ENCODE data around the gene SIPA1L3.
A peak's percentile ranks its signal among the peaks of the same experiment; 100 is the strongest.

Gene SIPA1L3

DNA sequence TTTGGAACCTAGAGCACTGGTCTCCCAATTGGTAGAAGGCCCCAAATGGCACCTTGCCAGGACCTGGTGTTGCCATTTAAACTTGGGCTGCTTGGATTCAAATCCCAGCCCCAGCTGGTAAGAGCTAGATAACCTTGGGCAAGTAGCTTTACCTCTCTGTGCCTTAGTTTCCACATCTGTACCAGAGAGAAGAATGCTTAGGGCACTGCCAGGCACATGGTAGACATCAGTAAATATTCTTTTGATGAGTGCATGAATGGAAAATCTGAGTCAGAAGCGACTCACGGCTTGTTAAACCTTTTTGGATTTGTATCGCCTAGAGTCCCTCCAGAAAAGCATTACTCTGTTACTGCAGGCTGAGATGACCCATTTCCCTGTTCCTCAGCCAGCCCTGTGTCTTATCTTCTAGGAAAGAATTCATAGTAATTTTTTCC, 90.9 kb downstream of the SIPA1L3 start:
- no peak for DNase-seq
- peak; percentile 76 for ATAC-seq

DNA sequence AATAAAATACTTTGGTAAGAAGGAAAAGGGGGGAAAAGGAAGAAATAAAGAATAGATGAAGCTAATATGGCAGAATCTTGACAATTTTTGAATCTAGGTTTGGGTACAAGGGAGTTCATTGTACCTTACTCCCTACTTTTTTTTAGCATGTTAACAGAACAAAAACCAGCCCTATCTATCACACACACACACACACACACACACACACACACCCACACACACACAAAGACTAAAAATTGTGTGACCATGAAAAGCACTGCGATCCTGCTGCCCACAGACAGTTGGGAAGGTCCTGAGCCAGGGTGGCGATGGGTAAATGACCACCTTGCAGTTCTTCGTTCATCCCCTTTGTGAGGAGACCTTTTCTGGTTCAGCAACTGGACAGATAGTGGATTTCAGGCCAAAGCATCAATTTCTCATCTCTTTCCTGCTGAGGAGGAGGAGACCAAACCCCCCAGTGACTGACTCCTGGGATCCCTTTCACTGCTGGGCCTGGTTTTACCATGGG, 91.8 kb downstream of the SIPA1L3 start:
- ATAC-seq, result no peak

DNA sequence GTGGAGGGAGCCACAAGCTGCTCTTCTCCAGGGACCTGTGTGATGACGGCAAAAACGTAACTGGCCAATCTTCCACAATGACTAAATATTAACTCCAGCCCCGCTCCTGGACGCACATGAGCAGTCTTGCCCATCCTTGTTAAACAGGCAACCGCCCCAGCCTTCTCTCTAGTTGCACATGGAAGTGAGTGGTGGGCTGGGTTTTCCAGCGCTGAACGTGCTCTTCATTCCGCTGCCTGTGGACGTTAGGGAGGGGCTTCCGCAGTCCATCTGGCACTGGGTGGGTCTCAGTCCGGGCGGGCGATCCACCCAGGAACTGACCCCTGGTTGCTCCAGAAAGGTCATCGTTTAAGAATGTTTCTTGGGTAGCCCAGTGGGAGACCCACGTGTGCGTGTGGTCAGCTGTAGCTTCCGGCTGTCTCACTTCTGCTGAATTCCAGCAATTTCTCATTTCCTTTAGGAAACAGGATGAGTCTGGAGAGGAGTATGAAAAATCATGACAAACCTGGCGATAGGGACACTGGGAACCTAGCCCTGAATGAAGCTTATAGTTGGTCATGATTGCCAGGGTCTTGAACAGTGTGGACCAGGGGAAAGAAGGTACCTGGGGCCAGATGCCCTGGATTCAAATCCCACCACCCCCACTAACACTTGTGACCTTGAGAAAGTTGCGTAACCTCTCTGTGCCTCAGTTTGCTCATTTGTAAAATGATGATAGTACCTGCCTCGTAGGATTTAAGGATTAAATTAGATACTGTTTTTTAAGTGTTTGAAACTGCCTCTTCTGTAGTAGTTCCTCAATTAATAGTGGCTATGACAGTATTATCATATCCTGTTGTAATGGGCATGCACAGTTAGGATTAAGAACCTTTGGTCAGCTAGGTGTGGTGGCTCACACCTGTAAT, 92.6 kb downstream of the SIPA1L3 start:
- DNase-seq (no peak), ATAC-seq (no peak)

More for the DNA sequence above, 91.8 kb downstream of the SIPA1L3 start:
- no peak for DNase-seq

DNA sequence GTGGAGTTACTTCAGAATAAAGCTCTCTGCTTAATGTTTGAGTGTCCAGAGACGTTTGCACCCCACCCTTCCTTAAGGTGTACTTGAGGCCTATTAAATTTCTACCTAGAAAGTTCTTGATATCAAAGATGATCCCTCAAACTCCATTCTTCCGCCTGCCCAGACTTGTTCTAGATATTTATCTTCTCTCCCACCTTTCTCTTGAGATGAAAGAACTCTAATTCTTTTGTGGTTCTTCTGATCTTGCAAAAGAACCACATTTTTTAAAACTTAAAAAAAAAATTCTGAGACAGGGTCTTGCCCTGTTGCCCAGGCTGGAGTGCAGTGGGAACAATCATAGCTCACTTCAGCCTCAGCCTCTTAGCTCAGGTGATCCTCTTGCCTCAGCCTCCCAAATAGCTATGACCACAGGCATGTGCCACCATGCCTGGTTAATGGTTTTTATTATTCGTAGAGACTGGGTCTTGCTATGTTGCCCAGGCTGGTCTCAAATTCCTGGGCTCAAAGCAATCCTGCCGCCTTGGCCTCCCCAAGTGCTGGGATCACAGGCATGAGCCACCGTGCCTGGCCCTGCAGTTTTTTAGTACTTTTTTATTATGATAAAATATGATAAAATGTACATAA, 94.3 kb downstream of the SIPA1L3 start:
- ATAC-seq (no peak), DNase-seq (no peak)

DNA sequence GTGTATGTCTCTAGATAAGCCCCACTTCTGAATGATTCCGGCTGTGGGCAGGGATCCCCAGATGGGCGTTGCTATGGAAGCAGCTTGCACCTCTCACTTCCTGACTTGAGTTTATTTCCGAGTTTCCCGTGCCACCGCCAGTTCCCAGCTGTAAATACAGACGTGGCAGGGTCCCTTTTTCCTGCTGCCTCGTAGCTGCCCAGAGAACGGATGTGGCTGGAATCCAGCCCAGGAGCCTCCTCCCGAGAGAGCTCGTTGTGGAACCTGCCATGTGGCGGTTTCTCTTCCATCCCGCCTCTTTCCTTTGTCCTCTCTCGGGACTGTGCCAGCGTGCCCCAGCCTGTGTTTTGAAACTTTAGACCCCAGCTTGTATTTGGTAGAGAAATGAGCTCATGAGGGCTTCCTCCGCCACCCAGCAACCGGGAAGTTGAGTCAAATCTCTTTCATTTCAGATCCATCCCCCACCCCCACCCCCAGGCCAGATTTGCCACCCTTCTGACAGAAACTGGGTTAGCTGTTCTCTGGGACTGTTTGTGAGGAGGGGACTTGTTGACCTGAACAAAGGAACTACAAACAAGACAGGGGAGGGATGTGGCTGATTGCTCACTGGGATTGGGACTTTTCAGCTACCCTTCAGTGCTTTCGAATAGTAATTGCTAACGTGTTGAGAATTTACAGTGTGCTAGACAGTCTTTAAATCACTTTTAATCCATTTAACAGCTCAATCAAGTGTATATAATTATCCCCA, 96.6 kb downstream of the SIPA1L3 start:
- DNase-seq (peak; percentile 32), ATAC-seq (peak; percentile 63)

DNA sequence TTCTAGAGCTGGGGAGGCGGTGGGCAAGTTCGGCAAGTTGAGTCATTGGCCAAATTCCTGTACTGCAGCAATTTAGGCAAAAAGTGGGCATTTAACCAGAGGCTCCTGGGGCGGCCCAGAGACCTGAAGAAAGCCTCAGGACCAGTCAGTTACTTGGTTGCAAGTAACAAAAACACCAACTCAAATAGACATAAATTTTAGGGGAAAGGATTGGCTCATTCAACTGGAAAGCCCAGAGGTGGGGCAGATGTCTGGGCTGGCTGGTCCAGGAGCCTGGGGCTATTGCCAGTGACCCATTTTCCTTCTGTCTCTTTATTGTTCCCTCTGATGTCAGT, 97.1 kb downstream of the SIPA1L3 start:
- no peak for DNase-seq
- no peak for ATAC-seq

DNA sequence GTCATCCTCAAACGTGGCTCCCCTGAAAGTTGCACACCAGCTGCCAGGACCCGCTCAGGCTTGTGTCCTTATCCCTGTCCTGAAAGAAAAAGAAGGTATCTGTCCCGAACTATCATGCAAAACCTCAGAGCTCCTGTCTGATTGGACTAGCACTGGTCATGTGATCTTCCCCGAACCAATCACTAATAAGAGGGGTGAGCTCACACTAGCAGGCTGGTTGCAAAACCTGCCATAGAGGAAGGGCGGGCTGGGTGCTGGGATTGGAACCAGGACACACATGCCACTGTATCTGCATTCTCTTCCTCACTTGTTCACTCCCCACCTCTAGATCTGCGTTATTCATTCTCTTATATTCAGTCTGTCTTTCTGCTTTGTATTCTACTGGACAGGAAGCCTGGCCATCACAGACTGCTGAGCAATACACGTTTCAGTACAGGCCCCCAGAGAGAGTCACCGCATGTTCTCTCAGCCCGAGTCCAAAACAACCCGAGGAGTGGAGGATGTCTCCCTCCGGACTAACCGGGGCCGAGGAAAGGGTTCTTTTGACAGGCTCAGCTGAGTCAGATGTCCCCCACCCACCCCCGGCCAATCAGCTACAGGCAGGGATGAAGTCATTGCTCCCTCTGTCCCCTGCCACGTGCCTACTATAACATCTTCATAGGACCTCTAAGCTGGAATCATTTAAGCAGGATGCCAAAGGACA, 97.7 kb downstream of the SIPA1L3 start:
- DNase-seq, result no peak
- ATAC-seq, result peak; percentile 24

DNA sequence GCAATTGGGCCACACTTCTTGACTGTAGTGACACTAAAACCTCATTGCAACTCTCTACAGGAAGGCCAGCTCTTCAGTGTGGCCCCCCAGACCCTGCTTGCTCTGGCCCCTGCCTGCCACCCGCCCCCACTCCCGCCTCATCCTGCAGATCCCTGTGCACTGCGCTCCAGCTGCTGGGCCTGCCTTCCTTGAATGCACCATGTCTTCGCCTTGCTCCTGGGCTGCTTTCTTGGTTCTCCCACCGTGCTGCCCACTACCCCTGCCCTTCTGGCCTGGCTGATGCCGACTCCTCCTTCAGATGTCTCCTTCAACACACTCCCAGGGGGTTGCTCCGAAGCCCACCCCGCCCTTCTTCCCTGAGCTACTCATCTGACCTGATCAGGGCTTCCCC, 98.2 kb downstream of the SIPA1L3 start:
- no peak for ATAC-seq
- DNase-seq, result no peak

DNA sequence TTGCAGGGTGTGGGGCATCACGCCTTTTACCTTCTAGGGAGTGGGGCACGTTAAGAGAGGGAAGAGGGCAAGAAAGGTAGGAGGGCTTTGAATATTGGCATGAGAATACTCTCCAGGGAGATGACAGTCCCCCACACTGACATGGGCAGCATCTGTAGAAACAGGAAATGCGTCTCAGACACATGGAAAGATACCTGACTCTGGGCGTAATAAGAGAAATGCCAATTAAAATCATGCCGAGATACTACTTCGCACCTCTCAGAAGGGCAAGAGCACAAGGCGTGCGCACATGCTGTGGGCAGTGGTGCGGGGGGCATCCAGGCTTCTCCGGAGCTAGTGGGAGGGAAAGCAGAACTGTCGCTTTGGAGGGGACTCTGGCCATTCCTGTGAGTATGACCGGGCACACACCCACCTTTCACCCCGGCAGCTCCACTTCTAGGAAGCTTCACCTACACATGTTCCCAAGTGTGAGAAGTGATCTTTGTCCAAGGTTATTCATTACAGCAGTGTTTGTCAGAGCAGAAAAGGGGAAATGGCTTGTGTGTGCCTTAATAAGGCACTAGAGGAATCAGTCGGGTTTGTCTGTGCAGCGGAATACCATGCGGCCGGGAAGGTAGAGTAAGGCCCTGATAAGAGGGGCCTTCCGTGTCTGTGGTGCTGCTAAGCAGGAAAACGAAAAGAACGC, 99.5 kb downstream of the SIPA1L3 start:
- ATAC-seq (no peak), DNase-seq (no peak)

DNA sequence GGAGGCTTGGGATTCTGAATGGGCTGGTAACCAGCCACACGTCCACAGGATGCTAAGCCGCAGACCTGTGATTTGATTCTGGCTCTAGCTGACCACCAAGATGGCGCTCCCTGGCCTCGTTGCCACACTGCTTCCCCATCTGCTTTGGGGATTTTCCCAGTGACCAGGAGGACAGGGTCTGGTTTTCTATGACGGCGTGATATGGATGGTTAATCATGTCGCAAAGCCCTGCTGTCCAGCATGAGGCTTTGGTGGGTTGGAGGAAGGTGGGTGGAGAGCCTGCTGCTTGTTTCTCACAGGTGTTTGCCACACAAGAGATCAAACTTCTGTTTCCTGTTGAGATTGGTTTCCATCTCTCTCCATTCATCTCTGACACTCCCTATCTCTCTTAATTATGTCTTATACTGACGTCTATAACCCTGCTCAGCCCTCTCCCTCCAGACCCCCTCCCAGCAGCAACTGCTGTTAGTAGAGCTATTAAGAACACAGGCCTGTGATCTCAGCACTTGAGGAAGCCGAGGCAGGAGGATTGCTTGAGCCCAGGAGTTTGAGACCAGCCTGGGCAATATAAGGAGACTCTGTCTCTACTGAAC, 102.7 kb downstream of the SIPA1L3 start:
- DNase-seq, result no peak
- no peak for ATAC-seq

DNA sequence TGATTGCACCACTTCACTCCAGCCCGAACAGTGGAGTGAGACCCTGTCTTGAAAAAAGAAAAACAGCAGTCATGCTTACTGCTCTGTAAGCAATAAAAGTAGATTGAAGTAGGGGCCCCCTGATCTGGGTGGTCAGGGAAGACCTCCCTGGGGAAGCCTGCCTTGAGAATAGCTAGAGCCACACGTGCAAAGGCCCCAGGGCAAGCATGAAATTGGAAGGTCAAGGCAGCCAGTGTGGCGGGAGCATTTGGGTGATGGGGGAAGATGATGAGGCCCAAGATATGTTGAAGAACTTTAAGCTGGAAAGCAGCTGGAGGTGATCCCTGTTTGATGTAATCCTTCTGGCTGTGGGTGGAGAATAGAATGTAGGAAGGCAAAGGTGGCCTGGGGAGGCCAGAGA, 104.4 kb downstream of the SIPA1L3 start:
- no peak for DNase-seq
- ATAC-seq, result no peak

DNA sequence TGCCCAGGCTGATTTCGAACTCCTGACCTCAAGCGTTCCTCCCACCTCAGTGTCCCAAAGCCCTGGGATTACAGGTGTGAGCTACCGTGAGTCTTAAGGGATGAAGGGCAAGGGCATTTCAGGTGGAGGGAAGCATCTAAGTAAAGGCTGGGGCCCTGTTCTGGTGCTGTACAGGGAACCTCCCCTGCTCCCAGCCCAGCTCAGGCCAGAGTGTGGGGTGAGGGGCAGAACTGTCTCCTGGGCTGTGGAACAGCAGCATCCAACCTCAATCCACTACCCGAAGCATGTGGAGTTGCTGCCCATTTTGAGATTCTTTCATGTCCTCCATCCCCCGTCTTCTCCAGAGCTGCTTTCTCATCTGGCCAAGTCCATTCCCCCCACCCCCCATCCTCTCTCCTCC, 105.3 kb downstream of the SIPA1L3 start:
- no peak for ATAC-seq
- no peak for DNase-seq

DNA sequence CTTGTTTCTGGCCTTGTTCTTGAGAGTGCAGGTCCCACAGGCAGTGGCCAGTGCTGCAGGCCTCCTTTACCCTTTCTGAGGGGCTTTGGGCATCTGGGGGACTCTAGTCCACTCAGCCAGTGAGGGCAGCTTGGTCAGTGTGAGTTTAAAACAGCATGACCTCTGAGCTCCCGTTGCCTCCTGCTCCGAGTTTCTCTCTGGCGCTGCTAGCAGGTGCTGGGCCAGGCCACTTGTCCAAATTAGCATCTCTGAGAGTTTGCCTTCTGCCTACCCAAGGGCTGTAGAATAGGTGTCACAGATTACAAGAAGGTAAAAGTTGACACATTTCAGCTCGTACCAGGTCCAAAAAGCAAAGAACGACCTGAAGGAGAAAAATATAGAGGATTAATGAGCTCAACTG, 105.9 kb downstream of the SIPA1L3 start:
- DNase-seq (no peak), ATAC-seq (no peak)

DNA sequence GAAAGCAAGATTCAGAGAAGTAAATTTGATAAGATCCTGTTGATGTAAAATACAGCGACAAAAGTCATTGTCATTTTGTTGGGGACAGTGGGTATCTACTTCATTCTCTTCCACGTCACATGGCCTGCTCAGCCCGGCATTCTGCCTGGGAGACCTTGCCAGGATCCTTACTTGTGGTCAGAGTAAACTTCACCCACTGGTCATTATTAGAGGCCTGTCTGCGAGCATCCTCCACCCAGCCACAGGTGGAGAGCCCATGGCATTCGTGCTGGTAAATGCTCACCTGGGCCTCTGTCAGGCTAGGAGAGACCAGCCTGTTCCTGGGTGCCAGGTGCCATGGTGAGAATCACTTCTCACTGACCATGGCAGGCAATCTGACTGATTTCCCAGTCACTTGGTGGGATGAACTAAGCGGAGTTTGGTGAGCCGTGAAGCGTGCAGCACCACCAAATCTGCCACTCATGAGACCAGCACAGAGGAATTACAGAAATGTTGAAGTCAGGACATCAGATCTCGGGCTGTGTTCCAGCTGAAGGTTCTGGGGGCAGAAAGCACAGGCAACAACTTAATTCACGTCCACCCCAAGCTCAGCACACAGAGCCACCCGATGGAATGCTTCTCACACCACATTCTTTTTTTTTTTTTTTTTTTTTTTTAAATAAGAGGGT, 107.0 kb downstream of the SIPA1L3 start:
- ATAC-seq, result no peak

DNA sequence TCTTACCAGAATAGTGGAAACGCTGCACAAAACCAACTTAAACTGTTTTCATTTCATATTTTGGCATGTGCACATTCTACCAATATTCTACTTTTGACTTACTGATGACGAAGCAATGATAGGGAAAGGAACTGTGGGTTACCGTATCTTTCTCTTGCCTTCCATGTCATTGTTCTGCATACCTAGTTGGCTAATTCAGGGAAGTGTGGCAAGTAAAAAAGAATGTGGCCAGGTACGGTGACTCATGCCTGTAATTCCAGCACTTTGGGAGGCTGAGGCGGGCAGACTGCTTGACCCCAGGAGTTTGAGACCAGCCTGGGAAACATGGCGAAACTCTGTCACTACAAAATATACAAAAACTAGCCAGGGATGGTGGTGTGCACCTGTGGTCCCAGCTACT, 108.2 kb downstream of the SIPA1L3 start:
- DNase-seq (no peak), ATAC-seq (no peak)

More for the DNA sequence above, 107.0 kb downstream of the SIPA1L3 start:
- DNase-seq, result no peak

DNA sequence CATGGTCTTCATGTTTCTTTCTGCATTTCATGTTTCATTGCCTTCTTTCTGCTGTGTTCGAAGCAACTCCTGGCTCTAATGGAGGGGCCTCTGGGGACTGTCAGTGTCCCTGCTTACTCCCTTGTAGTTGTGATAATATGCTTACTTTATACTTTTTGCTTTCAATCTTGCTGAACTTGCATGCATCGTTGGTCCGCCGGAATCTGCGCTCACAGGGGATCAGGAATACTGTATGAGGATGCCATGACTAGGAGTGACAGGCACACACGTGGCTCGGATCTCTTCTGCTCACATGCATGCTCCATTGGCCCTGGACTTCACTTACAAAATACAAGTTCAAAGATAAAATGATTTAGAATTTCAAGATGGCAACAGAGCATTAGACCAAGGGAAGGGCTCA, 108.8 kb downstream of the SIPA1L3 start:
- ATAC-seq (no peak), DNase-seq (no peak)

DNA sequence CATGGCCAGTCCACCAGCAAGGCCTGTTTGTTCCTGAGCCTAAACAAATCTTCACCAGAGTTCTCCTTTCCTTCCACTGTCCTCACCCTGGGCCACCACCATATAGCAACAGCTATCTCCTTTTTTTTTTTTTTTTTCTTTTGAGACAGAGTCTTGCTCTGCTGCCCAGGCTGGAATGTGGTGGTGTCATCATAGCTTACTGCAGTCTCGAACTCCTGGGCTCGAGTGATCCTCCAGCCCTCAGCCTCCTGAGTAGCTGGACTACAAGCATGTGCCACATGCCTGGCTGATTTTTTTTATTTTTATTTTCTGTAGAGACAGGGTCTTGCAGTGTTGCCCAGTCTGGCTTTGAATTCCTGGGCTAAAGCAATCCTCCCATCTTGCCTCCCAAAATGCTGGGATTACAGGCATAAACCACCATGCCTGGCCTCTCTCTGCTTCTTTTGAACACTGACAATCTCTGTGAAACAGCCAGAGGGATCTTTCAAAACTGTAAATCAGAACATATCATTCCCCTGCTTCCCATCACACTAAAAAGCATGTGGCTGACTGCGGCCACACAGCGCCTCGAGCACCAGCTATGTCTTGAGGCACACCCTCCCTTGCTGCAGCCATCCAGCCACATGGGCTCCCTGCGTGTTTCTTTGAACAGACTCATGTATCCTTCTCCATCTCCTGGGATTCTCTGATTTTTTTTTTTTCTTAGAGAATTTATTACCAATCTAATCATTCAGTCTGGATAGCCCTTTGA, 110.6 kb downstream of the SIPA1L3 start:
- DNase-seq (no peak), ATAC-seq (no peak)

DNA sequence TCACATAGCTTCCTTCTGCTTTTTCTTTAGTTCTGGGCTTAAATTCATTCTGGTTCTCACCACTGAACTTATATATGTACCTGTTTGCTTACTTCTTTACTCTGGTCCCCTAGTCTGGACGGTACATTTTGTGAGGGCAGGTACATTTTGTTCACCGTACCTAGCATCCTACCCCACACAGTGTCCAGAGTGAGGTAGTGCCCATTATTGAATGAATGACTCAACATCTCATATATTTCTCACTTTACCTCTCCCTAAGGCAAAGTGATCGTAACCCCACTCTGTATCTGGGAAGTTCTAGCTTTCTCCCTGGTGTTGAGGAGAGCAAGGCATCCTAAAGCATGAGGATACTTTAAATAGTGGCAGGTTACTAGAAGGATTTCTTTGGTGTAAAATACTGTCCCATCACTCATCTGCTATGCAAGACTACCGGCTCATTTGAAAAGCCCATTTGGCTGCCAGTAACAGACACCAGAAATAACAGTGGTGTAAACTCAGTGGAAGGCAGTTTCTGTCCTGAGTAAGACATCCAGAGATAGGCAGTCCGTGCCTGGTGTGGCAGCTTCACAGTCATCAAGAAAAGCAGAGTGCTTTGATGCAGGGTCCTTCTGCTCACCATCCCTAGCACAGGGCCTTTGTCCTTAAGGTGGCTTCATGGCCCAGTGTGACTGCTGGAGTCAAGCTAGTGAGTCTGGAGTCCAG, 111.8 kb downstream of the SIPA1L3 start:
- ATAC-seq (no peak), DNase-seq (no peak)

DNA sequence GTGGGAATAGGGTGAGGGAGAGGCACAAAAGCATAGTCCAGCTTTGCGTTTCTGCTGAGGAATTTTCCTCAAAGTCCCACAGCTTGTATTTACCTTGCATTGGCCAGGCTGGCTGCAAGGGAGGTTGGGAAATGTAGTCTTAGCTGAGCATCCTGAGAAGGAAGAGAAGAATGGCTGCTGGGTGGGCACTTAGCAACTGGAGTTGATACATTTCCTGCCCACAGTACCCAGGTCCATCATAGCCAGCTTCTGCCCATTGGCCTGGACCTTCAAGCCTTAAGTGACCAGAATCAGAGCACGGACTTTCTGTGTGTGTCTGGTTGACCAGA, 112.4 kb downstream of the SIPA1L3 start:
- DNase-seq, result no peak
- ATAC-seq, result no peak
